ENCODE results near the gene BBOF1. TPM values are rescaled to one million over a fixed set of nuclear protein-coding genes. Genes with fewer than 3 reads are reported as not detected.

Gene BBOF1
- total RNA-seq, 1 experiment from 2014 or later, result 1.6 TPM

GRCh38 chr14:74038020-74038859 is 19.1 kb downstream of the BBOF1 start:
- no peak overlapping the region for H3K4me3 ChIP-seq (ENCODE audit: low read depth, low read length, poor library complexity, severe bottlenecking)
- intact Hi-C loops (cut with micrococcal nuclease; ENCODE audit: unreplicated experiment), result loop anchor here (2.0 to 5.0 kb wide), 2 partner anchors 309 to 531 kb away; no protein-coding TSS in a partner anchor
- DNase-seq (ENCODE audit: low spot score), result peak; percentile 79
- TF ChIP-seq EZH2 (IDR thresholded peaks at IDR 0.05; ENCODE audit: borderline replicate concordance, low read depth, low read length, poor library complexity, severe bottlenecking) (no peak), CTCF (conservative IDR thresholded peaks at IDR 0.05; ENCODE audit: low read depth, low read length) (peak; percentile 75)
- no peaks in the 10 kb centered on the region for H3K27me3 ChIP-seq (replicated peaks; ENCODE audit: insufficient read depth, low read depth, low read length, poor library complexity)
- H3K9me3 ChIP-seq (ENCODE audit: low read depth, low read length, poor library complexity, severe bottlenecking), result no peaks in the 10 kb centered on the region
- ChIA-PET POLR2A (ENCODE audit: low non-redundant PET) (no interaction called here), CTCF (interaction anchor here (0.6 kb wide), 1 partner anchor 187 kb away, joined by 6 read pairs; the partner anchor contains the start of gene PTGR2)
- H3K27ac ChIP-seq (ENCODE audit: low read depth, low read length, poor library complexity, severe bottlenecking), result no peak overlapping the region
- no TSS peak for BruUV-seq (replicated peaks)
- H3K36me3 ChIP-seq (ENCODE audit: insufficient read depth, low read length, poor library complexity, severe bottlenecking), result no peaks in the 10 kb centered on the region
- no peaks in the 10 kb centered on the region for H3K4me1 ChIP-seq (ENCODE audit: insufficient read depth, low read length, poor library complexity, severe bottlenecking)

GRCh38 chr14:74042296-74042695 is 23.1 kb downstream of the BBOF1 start:
- POLR2A ChIA-PET (ENCODE audit: low non-redundant PET), result interaction anchor here (0.5 kb wide), 1 partner anchor 46 kb away, joined by 8 read pairs; no protein-coding TSS in a partner anchor
- DNase-seq (ENCODE audit: low spot score), result no peak
- no peaks in the 10 kb centered on the region for H3K36me3 ChIP-seq (ENCODE audit: insufficient read depth, low read length, poor library complexity, severe bottlenecking)
- intact Hi-C loops (cut with micrococcal nuclease; ENCODE audit: unreplicated experiment), result no loop called here
- no peaks in the 10 kb centered on the region for H3K4me1 ChIP-seq (ENCODE audit: insufficient read depth, low read length, poor library complexity, severe bottlenecking)
- TF ChIP-seq EZH2 (IDR thresholded peaks at IDR 0.05; ENCODE audit: borderline replicate concordance, low read depth, low read length, poor library complexity, severe bottlenecking) (no peak), CTCF (conservative IDR thresholded peaks at IDR 0.05; ENCODE audit: low read depth, low read length) (no peak)
- BruUV-seq (replicated peaks), result no TSS peak
- no peak overlapping the region for H3K4me3 ChIP-seq (ENCODE audit: low read depth, low read length, poor library complexity, severe bottlenecking)
- no peaks in the 10 kb centered on the region for H3K9me3 ChIP-seq (ENCODE audit: low read depth, low read length, poor library complexity, severe bottlenecking)
- no peaks in the 10 kb centered on the region for H3K27me3 ChIP-seq (replicated peaks; ENCODE audit: insufficient read depth, low read depth, low read length, poor library complexity)
- CTCF ChIA-PET, result no interaction called here
- H3K27ac ChIP-seq (ENCODE audit: low read depth, low read length, poor library complexity, severe bottlenecking), result no peak overlapping the region

GRCh38 chr14:74045522-74045921 is 26.4 kb downstream of the BBOF1 start:
- no peak for TF ChIP-seq CTCF (conservative IDR thresholded peaks at IDR 0.05; ENCODE audit: low read depth, low read length)
- no peak for TF ChIP-seq EZH2 (IDR thresholded peaks at IDR 0.05; ENCODE audit: borderline replicate concordance, low read depth, low read length, poor library complexity, severe bottlenecking)
- no peak for DNase-seq (ENCODE audit: low spot score)
- Histone ChIP-seq H3K4me3 (ENCODE audit: low read depth, low read length, poor library complexity, severe bottlenecking) (no peak overlapping the region), H3K27ac (ENCODE audit: low read depth, low read length, poor library complexity, severe bottlenecking) (no peak overlapping the region), H3K4me1 (ENCODE audit: insufficient read depth, low read length, poor library complexity, severe bottlenecking) (no peaks in the 10 kb centered on the region), H3K27me3 (replicated peaks; ENCODE audit: insufficient read depth, low read depth, low read length, poor library complexity) (no peaks in the 10 kb centered on the region), H3K36me3 (ENCODE audit: insufficient read depth, low read length, poor library complexity, severe bottlenecking) (no peaks in the 10 kb centered on the region), H3K9me3 (ENCODE audit: low read depth, low read length, poor library complexity, severe bottlenecking) (no peaks in the 10 kb centered on the region)
- POLR2A ChIA-PET (ENCODE audit: low non-redundant PET), result no interaction called here
- BruUV-seq (replicated peaks), result no TSS peak
- intact Hi-C loops (cut with micrococcal nuclease; ENCODE audit: unreplicated experiment), result no loop called here
- CTCF ChIA-PET, result no interaction called here

Data from A673 (cell line).